ENCODE measurements around the gene ZNF653.

Gene ZNF653

DNA sequence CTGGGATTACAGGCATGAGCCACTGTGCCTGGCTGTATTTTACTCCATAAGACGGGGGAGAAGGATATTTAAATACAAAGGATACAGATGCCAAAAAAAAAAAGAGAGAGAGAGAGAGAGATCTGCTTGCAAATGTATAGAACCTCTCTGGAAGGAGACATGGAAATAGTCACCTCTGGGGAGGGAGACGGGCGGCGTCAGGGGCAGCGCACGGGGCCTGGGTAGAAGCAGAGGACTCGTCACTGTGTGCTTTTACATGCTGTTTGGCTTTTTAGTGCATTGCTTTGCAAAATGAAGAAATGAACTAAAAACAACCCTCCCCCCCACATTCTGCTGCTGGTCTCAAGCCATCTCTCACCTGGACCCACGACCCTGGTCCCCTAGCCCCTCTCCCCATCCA lies 4.8 kb upstream of the ZNF653 start:
- DNase-seq: no peak

DNA sequence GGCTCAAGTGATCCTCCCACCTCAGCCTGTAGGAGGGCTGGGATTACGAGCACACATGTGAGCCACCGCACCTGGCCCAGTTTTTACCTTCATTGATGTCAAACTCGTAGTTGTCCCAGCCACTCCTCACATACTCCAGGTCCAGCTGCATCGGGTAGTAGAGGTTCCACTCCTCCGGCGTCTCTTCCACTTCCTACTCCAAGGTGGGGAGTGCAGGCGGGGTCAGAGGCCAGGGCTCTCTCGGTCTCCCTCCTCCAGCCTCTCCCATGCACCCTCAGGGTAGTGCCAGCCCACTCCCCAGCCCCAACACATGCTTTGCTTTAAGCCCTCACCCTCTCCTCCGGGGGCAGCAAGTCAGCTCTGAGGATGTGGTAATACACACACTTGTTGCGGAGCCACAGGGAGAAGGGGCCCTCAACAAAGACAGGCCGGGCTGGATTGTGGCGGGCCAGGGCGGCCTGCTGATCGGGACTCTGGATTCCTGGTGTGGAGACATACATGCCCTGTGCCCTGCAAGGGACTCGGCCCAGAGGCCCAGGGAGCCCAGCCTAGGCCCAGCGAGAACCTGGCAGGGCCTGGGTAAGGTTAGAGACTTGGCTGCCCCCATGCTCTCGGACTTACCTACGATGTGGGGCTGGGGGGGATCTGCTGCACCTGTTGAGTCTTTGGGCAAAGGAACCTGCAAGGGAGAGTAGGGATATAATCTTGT lies 1.9 kb upstream of the ZNF653 start:
- DNase-seq: no peak

DNA sequence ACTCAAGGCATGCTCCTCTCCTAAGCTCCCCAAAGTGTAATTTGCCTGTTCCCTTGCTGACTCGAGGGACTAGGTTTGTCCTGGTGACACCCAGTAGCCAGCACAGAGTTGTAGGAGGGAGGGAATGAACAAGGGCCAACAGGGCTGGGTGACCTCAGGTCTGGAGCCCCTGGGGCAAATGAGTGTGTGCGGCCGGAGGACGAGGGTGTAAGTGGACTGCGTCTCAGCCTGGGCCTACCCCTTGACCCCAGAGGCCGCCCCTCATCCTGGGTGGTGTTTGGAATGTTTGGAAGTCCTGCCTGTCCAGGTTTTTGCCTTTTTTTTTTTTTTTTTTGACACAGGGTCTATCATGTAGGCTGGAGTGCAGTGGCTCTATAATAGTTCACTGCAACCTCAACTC lies 1.3 kb upstream of the ZNF653 start:
- no peak for DNase-seq

DNA sequence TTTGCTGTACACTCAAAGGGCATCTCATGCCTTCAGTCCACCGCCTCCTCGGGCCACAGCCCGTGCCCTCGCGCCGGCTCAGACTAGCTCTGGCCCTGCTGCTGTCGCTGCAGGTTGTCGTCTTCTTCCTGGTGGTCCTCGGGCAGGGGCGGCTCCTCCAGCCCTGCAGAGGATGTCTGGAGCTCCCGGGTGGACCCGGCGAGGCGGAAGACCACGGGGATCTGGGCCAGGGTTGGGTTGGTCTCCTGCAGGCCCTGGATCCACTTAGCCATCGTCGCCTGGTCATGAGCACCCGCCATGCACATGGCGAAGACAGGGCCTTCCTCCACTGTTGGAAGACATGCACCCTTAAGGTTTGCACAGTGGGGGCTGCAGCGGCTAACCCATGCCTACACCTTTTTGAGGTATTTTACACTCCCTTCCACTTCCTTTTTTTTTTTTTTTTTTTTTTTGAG lies 489 bp upstream of the ZNF653 start:
- no peak for DNase-seq

DNA sequence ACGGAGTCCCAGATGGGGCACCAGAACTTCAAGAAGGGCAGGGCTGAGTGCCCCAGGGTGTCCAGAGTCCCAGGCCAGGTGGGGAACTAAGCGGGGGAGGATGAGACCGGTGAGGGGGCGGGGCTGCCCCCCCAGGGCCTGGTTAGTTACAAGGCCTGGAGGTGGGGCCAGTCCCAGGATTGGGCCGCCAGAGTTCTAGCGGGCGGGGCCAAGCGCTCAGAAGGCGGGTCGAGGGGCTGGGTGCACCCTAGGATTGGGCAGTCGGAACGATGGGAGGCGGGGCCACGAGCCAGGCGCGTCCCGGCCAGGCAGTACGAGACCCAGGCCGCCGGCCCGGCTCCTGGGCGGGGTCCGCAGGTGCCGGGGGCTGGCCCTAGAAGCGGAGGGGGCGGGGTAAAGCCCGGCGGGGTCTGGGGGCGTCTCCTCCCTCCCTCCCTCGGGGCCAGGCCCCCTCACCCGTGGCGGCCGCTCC lies 571 bp downstream of the ZNF653 start:
- peak; percentile 97 for DNase-seq

DNA sequence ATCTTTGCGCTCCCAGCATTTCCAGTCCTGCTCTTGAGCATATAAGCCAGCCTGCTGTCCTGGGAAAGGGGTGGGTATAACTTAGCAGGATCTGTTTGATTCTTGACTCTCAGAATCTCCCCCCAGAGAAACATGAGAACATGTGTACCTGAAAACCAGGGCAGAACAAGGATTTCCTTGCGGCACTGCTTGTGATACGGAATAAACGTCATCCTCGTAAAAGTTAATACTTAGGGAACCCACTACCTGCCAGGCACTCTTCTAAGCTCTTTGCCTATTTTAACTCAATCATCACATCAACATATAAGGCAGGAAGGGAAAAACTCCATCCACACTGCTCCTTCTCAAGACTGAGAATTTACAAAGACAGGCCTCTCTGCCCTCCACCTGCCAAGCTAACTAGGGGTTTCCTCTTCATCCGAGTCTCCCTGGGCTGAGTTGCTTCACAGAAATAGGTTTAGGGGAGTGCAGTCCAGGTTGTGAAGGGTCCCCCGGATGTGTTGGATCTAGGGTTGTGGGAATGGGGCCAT lies 1.1 kb downstream of the ZNF653 start:
- DNase-seq: no peak

DNA sequence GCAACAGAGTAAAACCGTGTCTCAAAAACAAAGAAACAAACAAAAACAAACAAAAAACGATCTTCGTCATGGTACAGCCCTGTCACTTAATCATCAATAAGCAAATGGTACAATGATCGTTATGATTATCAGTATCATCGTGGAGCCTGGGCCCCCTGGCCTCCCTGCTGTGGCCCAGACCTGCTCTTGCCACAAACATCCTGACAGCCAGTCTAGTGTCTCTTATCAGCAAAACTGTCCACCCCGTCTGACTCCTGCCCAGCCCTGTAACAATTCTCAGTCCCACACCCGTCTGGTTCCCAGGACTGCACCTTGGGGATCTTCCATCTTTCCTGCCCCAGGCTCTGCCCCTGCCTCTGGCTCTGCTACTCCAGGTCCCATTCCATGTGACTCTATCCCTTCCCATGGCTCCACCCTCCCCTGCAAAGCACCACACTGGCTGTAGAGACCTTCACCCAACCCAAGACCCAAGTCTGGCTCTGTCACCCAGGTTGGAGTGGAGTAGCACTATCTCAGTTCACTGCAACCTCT lies 5.7 kb downstream of the ZNF653 start:
- no peak for DNase-seq

DNA sequence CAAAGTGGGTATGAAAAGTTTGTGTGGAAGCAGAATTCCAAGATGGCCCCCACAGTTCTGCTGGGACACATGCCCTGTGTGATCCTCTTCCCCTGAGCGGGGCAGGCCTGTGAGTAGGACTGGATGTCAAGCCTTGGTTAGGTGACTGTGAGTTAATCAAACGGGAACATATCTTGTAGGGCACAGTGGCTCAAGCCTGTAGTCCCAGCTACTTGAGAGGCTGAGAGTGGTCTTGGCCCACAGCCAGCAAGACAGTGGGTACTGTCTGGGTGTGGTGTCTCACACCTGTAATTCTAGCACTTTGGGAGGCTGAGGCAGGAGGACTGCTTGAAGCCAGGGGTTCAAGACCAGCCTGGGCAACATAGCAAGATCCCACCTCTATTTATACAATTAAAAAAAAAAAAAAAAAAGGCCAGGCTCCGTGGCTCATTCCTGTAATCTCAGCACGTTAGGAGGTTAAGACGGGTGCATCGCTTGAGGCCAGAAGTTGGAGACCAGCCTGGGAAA lies 6.4 kb downstream of the ZNF653 start:
- DNase-seq: no peak

DNA sequence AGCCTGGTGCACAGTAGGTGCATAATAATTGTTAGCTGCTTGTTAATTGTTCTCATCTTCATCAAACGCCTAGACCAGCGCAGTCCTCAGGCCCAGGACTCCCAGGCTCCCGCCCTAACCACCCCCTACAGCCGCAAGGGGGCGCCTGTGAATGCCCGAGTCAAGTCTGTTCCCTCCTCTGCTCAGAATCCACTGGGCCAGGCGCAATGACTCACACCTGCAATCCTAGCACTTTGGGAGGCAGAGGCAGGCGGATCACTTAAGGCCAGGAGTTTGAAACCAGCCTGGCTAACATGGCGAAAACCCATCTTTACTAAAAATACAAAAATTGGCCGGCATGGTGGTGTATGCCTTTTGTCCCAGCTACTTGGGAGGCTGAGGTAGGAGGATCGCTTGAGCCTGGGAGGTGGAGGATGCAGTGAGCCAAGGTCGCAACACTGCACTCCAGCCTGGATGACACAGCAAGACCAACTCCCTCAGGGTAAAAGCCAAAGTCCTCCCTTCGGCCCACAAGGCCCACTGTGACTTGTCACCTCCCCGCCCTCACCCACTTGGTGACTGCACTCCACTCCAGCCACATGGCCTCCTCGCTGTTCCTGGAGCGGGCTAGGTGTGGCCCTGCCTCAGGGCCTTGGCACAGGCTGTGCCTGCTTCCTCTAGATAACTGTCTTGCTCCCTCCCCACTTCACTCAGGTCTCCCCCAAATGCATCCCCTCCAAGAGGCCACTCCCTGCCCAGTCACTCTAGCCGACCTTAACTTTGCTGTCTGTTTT lies 9.1 kb downstream of the ZNF653 start:
- peak; percentile 58 for DNase-seq

DNA sequence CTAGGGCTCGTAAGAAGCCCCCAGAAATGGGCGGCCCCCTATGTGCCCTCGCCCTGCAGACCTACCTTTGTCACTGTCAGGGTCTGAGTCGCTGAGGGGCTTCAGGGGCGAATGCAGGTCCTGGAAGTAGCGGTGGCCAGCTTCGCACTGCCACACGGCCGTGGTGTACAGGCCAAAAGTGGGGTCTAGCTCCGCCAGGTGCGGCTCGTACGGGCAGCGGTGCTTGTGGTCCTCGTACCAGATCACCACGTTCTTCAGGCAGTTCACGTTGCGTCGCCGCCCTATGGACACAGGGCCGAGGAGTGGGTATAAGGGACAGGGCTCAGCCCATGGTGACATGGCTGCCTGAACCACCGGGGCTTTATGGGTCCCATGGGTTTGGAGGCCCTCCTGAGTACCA lies 9.8 kb downstream of the ZNF653 start:
- DNase-seq: no peak

DNA sequence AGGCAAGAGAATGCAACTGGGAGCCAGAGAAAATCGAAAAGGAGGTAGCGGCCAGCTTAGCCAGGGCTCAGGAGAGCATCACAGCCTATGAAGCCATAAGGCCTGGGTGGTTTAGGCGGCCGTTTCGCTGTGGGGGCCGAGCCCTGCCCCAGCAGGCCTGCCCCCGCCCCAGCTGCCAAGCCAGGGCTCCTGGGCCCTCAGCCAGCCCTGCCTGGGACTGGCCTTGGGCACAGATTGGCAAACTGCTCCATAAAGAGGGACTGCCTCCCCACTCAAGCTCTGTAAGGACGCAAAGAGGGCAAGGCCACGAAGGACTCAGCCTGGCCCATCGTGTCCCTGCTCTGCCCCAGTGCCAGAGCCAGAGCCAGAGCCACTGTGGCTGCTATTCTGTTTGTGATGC lies 10.2 kb downstream of the ZNF653 start:
- DNase-seq: no peak

DNA sequence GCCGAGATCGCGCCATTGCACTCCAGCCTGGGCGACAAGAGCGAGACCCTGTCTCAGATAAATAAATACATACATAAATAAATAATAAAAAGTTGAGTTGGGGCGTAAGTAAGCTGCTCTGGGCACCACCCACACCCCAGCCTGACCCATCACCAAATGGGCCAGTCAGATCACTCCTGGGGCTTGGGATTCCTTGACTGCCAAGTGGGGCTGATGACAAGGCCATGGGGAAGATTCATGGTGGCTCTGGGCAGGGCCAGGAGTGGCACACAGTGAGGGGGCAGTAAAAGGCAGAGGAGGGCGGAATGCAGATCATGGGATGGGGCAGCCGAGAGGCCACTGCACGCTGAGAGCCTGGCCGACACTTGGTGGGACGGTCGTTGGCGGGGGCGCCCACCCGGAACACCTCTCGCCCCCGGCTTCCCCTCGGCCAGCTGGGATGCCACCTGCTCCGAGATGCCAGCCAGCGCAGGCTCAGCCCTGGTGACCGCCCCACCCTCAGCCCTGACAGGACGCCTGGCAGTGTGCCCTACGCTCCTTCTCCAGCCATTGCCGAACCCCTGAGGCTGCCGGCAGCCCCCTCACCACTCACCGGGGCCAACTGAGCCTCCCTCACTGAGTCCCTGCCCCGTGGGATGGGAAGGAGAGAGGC lies 10.9 kb downstream of the ZNF653 start:
- no peak for DNase-seq

DNA sequence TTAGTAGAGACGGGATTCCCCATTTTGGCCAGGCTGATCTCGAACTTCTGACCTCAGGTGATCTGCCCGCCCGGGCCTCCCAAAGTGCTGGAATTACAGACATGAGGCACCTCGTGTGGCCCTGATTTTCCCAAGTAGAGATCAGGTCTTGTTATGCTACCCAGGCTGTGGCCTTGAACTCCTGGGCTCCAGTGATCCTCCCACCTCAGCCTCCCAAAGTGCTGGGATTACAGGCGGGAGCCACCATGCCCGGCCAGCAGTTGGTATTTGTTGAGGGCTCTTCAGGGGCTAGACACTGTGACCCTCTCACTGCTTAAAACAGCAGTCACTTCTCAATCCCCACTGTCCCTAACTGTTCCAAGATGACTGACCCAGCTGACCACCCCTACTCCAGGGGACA lies 16.3 kb downstream of the ZNF653 start:
- no peak for DNase-seq

DNA sequence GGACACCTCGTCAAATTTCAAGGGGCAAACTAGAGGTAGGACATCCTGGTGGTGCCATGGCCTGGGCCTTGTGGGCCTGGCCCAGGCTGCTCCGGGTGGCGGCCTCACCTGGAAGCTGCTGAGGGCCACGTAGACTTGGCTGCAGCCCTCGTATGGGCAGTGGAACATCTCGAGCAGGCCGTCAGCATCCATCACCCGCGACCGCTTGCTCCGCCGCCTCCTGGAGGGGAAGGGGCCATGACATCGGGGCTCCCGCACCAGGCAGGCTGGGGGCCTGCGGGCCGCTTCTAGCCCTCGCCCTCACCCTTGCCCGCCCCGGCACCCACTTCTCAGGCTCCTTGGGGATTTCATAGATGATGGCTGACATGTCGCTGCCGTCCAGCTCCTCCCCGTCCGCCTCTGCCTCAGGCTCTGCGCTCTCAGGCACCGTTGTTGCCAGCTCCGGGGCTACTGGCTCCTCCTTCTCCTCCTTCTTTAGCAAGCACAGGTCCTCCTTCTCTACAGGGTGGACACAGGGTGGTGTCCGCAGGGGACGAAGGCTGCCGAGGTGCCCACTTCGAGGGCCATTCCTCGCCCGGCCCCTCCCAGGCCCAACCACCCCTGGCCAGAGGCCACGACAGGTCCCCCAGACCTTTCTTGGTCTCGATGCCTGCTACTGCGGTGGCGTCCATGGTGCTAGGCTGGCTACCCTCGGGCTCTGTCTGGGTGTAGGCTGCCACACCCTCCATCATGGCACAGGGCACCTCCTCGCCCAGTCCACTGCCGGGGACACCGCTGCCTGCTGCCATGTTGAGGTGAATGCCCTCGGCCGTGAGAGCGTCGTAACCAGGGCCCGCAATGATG lies 18.8 kb downstream of the ZNF653 start:
- DNase-seq: no peak

DNA sequence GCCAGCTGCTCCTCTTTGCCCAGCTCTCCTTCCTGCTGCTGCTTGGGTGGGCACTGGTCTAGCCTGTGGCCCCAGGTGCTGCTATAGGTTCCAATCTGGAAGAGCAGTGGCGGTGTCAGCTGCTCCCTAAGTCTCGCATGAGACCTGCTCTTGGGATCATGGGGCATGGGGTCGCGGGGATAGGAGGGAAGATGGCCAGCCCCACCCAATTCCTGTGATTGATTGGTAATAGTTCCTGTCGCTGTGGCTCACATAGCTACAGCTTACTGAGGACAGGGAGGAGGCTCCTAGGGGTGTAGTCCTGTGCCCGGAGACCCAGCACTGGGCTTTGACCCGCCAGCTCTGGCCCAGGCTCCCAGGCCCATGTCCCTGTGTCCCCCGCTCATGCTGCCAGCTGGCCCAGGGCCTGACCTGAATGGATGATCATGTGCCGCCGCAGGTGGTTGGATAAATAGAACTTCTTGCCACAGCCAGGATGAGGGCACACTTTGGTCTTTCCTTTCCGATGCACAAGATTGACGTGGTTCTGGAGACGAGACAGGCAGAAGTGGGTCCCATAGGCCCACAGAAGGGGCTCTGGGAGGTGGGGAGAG lies 20.3 kb downstream of the ZNF653 start:
- no peak for DNase-seq

DNA sequence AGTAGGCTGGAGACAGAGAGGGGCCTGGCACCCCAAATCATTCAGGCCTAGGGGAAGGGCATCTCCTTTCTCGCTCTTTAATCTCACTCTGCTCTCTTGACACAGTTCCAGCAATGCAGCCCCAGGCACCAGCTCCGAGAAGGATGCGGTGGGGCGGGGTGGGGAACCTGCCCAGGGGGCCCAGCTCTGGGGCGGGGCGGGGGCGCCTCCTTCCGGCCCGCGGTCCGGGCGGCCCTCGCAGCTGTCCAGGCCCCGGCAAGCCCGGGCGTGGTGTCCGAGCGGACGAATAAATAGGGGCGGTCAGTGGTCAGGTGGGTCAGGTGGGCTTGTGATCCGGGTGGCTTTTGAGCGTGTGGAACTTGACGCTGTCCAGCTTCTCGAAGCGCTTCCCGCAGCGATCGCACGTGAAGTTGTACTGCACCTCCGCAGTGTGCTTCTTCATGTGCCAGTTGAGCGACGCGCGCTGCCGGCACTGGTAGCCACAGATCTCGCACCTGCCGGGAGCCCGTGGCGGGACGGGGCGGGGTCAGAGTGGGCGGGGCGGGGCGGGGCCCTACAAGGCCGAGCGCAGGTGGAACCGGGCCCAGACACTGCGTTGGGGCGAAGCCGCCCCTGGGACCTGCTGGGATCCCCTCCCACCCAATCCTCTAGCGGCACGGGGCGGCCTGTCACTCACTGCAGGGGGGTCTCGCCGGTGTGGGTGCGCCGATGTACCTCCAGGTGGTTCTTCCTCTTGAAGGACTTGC lies 22.1 kb downstream of the ZNF653 start:
- no peak for DNase-seq

DNA sequence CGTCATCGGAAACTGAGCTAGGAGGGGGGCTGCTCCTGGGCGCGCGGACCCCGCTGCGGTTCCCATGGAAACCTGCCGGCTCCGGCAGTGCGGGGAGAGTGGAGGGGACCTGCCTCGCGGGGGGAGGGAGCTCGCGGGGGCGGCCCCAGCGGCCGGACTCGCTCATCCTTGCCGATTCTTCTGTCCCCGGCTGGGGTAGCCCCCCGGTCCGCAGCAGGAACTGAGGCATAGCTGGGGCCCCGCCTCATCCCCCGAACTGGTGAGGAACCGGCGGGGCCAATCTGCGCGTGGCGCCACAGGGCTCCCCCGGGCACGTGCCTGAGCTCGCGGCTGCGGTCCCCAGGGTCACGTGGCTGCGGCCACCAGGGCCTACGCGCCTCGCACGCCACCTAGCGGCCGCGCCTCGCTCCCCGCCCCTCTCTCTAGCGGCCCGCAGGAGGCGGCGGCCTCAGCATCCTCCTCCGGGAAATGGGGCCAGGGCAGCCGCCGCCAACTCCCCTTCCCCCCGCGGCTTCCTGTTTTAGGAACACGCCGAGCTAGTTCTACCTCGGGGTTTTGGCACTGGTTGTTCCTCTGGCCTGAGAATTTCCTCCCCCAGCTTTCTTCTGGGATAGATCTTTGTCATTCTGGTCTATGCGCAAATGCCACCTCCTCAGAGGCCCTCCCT lies 23.1 kb downstream of the ZNF653 start:
- DNase-seq: peak; percentile 83

DNA sequence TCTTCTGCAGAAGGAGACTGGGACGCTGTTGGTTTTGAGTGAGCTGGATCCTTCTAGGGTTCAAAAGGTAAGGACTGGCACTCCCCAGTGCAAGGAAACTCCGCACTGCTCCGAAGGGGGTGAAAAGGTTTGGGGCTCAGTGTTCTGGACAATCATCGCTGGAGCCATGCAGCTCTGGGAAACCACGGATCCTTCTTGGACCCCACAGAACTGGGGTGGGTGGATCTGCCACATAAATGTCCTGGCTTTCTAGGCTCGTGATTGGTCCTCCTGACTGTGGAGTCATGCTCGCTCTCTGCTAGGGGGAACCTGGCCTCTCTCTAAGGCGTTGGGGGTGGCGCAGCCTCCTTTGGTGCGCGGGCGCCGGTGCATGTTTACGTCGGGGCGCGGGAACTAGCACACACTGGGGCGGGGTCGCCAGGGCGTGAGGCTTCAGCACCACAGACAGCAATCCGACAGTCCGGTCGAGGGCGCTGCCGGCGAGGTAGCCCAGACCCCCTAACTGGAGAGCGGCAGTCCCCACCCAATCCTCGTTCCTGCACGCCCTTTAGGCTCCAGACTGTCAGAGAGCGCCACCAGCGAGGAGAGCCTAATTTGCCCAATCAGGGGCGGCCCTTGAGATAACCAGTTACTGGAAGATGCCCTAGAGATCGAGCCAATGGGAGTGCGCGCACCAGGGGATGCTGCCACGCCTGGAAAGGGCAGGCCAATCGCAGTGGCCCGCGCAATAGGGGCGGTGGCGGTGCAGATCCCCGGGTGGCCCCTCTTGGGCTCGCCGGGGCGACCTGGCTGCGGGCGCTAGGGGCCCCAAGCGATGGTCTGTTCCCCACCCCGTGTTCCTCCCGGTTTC lies 23.9 kb downstream of the ZNF653 start:
- DNase-seq: peak; percentile 70

All from femur (tissue), 1 donor.